Measurements from ENCODE around the gene INPP5F.
"Not testable (repeated sequence)": the region's sequence is repeated elsewhere in the genome, so short reads cannot be mapped to it uniquely, and the experiment has no call there.

The INPP5F gene

GRCh38 chr10:119863951-119864565 lies 138.2 kb downstream of the INPP5F start:
- no peak for DNase-seq (ENCODE audit: low read depth in 2 of 2)

GRCh38 chr10:119865699-119866240 lies 139.9 kb downstream of the INPP5F start:
- no peak for DNase-seq (ENCODE audit: low read depth in 2 of 2)

- DNase-seq (ENCODE audit: low read depth in 2 of 2): no peak
These were observed 141.5 kb downstream of the INPP5F start for GRCh38 chr10:119867317-119867716.

- DNase-seq (ENCODE audit: low read depth in 2 of 2): not testable (repeated sequence)
These were observed 143.5 kb downstream of the INPP5F start for GRCh38 chr10:119869398-119869797.

GRCh38 chr10:119871881-119872609 lies 146.2 kb downstream of the INPP5F start:
- DNase-seq (ENCODE audit: low read depth in 2 of 2): peak; percentile 30 to 37

- no peak for DNase-seq (ENCODE audit: low read depth in 2 of 2)
These were observed 146.7 kb downstream of the INPP5F start, which contains the start of gene MCMBP for GRCh38 chr10:119872610-119872859. MCMBP (minus strand) TSS chr10:119872843; CDS start chr10:119872584, 259 bp downstream.

GRCh38 chr10:119872860-119873681 lies 147.2 kb downstream of the INPP5F start:
- peak; percentile 77 to 85 for DNase-seq (ENCODE audit: low read depth in 2 of 2)

- no peak for DNase-seq (ENCODE audit: low read depth in 2 of 2)
These were observed 152.7 kb downstream of the INPP5F start for GRCh38 chr10:119878524-119878923.
